Ammon's horn (tissue), 1 donor: ENCODE measurements around the gene KIF16B.

Experiments used
- DNase-seq: peaks from one replicate; pipeline ENCODE4 v3.0.0-alpha.2; 2016; ENCODE audit warnings: low spot score

KIF16B gene

DNA sequence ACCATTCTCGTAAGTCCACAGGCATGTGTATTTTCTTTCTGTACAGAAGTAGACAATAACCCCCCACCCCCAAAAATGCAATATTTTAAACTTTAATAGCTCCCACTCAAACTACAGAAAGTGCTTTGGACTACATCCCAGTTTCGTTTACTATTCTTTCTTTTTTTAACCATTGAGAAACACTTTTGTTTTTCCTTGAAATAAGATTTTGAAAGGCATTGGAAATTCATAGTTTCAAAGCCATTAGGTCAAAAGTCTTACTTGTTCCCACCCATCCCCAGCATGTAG, 140.0 kb downstream of the KIF16B start:
- no peak for DNase-seq

DNA sequence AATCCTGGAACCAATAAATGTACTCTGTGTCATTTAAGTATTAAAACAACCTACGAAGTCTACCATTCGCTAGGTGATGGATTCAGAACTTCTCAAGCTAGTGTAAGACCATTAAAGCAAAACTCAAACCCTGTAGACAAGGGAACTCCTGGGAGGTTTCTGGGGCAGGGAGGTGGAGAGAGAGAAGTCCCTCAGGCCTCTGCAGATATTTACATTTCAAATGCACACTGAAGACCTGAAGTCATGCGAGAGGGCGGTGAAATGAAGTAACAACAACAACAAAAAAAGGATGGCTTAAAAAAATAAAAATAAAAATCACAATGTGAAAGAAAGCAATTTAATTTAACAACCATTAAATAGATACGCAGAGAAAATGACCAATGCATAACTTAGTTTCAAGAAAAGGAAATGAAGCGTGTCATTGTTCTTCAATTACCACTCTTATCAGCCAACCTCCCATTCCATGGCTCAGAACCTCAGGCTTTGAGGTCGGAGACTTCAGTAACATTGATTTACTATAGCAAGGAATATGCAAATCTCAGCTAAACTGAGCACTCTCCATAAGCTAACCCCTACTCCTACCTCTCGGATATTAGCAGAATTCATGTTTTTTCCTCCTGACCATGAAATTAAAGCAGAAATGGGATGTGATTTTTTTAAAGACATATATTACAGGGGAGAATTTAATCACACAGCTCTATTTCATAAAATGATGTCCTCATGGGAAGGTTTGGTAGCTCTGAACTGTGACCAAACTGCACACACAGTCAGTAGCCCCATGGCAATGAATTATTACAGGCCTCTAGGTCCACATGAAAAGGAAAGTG, 140.6 kb downstream of the KIF16B start:
- no peak for DNase-seq

DNA sequence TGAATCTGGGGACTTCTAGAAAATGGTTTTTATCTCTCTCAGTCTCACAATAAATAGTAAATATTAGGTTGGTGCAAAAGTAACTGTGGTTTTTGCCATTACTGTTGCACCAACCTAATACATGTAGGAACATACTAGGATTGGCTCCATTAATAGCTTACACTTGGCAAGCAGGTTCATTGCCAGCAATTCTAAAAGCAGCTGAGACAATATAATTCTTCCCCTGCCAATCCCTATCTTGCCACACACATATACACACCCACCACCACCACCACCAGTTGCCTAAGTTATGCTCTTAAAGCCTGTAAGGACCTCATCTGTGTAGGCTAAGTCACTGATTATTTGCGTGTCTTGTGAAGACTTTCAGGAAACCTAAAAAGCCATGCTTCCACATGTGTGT, 145.1 kb downstream of the KIF16B start:
- DNase-seq: no peak

DNA sequence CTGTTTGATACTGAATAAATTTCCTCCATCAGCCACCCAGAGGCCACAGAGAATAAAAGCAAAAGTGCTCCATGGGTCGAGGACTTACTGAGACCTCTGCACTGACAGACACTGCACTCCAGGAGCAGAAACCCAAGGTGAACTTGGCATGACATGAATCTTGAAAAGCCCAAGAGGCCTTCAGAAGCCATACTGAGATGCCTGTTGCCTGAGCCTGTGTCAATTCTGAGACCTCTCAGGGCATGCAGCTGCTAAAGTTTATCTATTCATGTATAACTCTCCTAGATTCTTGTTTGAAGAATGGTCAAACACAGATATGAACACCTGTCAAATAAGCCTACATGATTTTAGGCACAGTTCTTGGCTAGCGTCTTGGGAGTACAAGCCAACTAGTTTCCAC, 145.7 kb downstream of the KIF16B start:
- DNase-seq: no peak

DNA sequence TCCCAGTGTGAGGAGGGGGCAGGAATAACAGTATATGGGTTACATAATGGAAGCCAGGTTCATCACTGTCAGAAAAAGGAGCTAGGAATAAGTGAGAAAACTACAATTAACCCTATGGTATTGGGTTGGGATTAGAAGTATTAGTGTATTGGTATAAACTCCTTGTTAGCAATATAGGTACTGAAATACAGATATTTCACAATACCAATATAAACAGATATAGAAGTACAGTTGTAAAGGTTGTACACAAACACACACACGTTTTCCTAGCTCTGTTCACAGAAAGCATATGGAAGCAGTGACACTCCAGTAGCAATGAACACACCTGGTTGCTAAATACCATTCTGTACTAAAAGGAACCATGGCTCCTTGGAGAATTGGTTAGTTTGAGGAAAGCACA, 148.5 kb downstream of the KIF16B start:
- no peak for DNase-seq

DNA sequence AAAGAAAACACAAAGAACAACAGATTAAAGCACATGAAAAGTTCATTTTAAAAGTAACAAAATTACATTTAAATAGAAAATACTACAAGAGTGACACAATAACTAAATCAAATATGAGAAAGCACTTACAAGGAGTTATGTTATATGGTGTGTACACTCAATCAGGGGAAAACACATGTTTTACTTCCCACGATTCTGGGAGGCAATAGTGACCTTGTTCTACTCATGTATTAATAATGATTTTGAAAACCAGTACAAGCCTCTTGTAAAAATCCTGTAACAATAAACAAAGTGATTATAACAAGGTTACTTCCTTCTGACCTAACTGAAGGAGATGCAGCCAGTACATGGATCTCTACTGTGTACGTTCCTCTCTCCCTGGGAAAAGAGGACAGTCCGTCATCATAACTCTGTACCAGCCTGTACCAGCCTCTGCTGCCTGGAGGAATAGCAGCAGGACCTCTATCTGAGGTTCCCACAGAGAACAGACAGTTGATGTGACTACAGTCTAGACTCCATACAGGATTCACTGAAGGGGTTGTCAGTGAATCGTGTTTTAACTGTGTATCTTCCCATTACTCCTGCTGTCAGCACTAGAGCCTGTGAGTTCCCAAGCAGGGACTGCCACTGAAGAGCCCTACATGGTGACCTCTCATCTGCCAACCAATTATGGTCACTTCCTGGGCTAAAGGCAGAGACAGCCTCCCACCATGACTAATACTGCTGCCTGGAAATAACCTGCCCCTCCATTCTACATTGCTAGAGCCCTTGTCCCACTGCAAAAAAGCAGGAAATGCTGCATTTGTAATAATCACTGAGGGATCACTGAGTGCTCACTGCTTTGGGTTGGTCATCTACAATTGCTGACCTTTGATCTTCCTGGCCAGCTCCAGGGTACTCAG, 149.7 kb downstream of the KIF16B start:
- no peak for DNase-seq

DNA sequence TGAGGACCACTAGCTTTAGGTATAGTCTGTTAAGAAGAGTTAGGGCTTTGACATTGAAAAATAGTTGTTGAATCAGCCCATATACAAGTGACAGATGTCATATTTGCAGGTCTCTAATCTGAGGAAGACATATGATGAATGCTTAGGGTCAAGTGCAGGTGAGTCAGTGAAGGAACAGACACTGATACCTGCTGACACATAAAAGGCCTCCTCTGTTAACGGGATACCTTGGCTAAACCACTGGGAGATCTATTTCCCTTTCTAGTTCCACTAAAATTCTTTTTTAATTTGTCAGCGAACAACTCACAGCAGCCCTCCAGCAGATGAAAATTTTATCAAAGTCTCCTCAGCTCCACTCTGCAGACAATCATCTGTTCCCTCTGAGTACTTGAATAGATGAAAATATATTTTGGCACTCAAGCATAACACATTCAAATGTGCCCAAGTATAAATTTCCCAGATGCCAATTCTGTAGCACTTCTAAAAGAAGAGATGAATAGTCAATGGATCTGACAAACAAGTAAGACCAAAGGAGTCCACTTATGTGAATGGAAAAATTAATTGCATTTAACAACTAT, 154.0 kb downstream of the KIF16B start:
- no peak for DNase-seq

DNA sequence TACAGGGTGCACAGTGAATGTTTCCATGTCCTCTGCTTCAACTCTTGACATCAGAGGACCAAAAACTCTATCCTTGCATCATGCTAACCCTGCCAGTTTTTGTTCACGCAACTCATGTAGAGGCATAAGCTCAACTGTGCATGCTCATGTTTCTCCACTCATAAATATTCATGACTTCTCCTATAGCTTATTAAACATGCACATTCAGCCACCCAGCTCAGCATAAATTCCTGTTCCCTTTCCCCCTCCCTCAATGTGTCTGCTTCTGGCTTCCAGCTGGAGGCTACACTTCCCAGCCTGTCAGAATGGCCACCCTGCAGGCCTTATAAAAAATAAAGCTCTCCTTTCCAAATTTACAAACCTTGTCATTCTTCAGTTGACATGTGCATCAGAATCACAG, 154.6 kb downstream of the KIF16B start:
- DNase-seq: no peak

DNA sequence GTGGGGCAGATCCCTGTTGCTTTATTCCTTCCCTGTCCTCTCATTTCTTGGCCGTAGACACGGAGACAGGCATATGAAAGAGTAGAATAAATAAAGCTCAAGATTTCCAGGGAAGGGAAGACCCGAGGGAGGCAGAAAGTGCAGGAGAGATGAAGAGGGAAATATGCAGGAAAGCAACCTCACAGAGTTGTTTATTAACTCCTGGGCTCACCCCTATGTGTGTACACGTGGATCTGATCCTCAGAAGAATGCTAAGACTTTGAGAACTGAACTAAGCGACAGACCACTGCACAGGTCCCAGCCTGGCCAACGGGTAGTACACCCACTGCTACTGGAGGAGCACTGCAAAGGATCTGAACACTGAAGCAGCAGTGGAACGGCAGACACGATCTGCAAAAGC, 156.2 kb downstream of the KIF16B start:
- no peak for DNase-seq

DNA sequence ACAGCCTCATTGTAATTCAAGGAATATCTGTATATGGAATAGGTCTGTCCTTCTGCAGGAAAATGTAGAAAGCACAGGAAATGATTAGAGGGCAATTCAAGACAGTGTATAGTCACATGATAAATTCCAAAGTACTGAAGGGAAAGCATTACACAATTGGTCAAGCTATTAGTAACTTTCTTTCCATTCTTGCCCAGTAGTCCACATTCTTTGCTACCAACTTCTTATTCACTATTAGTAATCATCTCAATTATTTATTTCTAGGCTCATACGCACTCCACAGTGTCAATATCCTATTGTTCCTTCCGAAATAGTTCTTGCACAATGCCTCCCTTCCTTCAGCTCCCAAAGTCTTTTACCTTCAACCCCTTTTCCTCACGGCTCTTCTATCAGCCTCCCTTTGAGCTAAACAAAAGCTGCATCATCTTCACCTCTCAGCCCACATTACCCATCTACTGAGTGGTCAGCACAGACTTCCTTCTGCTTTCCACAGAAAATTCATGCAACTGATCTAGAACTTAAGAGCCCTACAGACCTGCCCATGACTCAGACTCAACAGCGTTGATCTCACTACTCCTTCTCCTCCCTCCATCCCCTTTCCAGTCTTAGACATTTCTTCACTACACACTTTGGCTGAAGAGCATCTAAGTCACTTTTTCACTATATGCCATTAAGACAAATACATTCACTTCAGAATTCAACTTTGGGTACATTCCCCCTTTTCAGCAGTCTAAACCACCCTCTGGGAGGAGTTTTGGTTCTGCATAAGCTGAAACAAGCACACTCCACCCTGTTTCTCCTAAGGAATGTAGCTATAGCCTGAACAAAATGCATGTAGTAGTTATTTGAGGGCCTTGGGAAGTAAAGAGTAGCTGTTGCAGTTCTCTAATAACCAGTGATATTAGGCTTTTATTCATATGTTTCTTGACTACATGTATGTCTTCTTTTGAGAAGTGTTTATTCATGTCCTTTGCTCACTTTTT, 157.9 kb downstream of the KIF16B start:
- DNase-seq: no peak

DNA sequence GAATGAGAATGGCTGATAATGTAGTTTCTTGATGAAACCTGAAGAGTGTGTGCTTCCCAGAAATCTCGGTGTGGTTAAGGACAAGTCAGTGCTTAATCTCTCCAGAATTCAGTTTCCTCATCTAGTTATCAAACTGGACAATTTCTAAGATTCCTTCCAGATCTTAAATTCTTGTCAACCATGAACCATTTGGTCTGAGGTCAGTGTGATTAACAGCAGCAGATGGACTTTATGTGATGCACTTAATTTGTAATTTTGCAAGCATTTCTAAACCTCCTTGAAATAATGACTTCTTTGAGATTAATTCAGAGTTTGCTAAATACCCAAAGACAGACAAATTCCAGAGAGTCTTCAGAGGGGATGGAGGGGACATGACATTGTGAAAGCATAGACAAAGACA, 160.3 kb downstream of the KIF16B start:
- DNase-seq: no peak

DNA sequence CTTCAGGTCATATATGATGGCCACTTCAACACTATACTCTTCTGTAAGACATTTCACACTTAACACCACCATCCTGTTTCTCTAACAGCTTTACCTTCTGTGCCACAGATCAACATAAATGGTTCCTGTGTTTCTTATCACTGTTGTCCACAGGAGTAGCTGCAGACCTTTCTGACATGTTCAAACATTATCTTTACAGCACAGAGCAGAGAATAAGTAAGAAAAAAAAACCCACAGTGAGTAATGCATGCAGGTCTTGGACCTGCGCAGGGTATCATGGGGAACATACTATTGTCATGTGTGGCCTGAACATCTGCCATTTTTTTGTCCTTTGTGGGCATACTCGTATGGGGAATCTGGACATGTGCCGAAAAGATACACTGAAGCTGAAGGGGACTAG, 161.9 kb downstream of the KIF16B start:
- no peak for DNase-seq

DNA sequence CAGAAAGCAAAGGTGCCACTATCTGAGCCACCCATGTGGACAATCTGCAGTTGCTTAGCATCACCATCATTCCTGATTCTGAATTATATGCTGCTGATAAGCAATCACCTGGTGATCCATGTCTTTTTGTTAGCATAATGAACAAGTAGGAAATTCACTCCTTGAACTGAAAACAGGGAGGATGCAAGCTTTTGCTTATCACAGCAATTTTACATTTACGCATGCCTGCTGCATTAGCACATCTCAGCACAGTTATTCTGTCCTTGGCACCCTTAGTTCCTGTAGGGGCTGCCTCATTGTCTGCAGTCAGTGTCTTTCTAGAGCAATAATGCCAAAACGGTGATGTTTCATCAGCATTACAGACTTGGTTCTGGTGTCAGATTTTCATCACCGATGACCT, 162.6 kb downstream of the KIF16B start:
- DNase-seq: no peak

DNA sequence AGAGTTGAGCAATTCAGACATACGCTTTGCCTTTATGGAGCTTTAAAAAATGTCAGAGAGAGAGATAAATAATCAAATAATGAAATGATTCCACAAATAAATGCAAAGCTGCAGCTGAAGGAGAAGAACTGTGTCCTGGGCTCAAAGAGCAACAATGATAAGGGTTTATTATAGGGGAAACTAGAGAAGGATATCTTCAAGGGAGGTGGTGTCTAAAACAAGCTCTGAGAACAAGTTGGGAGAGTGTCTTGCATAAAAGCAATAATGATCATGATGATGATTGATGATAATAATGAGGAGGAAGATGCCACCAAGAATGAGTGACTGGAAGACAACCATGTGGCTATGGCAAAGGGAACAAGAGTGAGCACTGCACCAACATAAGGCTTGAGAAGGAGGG, 164.3 kb downstream of the KIF16B start:
- DNase-seq: no peak

DNA sequence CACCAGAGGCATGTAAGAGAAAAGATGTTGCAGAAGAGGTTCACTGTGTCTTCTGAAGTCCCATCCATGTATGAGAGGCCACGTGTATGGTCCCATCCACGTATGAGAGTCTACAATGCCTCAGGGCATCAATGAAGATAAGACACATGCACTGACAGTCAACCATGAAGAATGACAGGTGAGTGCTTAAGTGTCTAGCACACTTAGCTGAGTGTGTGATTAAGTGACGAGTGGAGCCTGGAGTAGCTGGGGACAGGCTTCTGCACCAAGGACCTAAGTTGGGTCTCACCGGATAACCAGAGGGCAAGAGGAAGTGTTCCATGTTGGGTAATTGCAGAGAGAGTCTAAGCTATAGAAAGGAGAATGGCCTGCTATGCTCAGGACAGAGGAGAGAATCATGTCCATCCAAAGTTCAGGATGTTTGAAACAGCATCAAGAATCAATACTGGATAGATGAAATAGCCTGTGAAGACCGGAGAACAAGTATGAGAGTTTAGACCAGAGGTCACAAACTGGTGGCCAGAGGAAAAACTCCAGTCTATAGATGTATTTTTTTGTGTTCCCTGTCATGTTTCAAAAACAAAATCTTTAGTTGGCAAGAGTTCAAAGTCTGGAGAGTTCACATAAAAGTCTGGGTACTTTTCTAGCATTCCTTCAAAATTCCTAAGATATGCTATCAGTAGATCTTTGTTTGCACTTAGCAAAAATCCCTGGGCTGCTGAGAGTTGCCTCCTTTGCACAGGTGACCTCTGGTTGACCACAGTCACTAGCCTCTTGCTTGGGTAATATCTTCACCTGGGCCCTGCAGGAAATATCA, 165.8 kb downstream of the KIF16B start:
- no peak for DNase-seq

DNA sequence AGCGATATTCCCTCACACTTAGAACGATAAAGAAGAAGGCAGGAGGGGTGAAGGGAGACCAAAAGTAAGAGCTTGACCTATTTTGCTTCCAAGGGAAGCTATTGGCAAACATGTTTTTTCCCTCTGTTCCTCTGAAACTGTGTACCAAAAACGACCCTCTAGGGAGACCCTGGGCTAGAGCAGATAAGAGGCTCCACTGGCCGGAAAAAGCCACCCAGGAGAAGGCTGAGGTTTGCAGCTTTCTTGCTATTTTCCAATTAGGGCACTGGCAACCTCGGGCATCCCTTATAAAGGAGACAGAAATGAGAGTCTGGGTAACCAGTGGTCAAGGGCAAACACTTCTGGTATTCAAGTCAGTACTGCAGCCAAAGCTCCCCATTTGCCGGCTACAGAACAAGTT, 168.0 kb downstream of the KIF16B start:
- peak; percentile 32 for DNase-seq

DNA sequence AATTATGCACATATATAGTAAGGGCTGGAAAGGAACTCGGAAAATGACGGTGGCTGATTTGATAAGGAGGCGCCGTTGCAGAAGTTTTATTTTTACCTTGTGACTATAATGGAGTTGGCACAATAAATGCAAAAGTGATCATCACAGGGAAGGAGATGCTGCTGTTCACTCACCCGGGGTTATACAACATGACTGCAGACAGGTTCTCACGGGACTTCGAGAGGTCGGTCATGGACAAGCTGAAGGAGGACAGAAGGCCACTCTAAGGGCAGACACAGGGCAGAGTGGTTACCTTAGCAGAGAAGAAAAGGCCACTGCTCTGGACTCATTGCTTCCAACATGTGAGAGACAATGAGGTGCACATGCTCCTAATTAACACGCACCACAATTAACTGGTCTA, 168.6 kb downstream of the KIF16B start:
- DNase-seq: no peak

DNA sequence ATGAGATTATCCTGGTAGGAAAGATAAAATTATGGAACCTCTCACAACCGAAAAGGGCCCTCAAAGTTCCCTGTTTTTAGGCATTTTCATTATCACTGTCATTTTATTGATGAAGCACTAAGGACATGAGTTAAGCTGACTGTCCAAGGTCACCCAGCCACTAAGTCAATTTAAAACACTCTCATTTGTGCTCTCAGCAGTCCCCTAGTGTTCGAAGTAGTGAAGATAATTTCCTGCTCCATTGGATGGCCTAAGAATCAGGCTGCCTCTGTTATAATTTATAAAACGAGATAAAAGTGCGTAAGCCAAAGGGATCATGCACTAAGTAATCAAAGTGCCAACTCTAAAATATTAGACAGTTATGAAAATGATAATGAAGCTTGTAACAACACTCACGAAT, 169.1 kb downstream of the KIF16B start:
- no peak for DNase-seq

DNA sequence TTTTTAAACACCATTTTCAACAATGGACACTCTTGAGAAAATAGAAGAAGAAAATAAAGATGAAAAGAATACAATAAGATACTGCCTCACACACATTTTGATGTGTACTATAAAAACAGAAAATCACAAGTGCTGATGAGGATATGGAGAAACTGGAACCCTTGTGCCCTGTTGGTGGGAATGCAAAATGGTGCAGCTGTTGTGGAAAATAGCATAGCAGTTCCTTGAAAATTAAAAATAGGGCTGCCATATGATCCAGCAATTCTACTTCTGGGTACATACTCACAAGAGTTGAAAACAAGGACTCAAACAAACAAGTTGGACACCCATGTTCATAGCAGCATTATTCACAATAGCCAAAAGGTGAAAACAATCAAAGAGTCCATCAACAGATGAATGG, 173.0 kb downstream of the KIF16B start:
- DNase-seq: no peak

DNA sequence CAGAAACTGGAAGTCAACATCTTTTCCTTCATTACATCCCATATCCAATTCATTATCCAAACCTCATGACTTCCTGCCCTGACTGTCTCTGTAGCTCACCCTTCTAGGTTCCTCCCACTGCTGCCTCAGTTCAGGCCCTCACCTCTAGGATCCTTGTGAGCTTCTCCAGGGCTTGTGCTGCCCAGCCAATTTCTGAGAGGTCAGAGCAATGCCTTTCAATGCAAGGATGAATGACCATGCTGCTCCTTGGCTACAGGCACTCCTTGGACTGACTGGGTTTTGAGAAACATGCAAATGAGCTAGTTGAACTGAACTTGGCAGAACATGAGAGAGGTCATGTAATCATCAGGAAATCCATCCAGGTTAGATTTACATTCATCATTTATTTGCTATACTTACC, 173.4 kb downstream of the KIF16B start:
- no peak for DNase-seq

DNA sequence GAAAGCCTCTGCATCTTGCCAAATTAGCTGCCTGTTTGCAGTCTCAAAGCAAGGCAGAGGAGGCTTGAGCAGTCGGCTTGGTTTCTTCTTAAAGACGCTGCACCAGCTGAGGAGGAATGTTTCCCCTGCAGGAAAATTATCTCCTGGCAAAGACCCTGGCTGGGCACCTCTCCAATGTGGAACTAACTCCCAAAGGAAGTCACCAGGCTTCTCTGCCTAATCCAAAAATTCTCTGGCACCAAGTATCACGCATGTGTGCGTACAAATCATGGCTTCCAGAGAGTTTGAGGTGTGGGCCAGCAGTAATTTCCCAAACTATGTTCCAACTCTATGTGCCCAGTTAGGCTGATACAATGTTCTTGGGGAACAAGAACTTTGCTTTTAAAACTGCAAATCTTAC, 176.2 kb downstream of the KIF16B start:
- DNase-seq: peak; percentile 45
